ENCODE results near the gene PRELID1. TPM values are rescaled to one million over a fixed set of nuclear protein-coding genes. Genes with fewer than 3 reads are reported as not detected.
A peak's percentile ranks its signal among the peaks of the same experiment; 100 is the strongest.

PRELID1 gene
- total RNA-seq, 2 donors from 2014 or later, result 42.2 to 54.0 TPM

- no peak for ATAC-seq (ENCODE audit: insufficient number of reproducible peaks, low FRiP score, low read depth)
- Histone ChIP-seq H3K4me3 (no peak overlapping the region), H3K27ac (no peak overlapping the region), H3K4me1 (ENCODE audit: control insufficient read depth in 1 of 2, low read depth in 2 of 2) (no peaks in the 10 kb centered on the region), H3K9me3 (no peaks in the 10 kb centered on the region), H3K36me3 (peaks cover 2% of the 10 kb centered on the region), H3K27me3 (replicated peaks; ENCODE audit: insufficient read depth) (no peaks in the 10 kb centered on the region)
- DNase-seq (ENCODE audit: low spot score), result no peak
- no peak for TF ChIP-seq CTCF (IDR thresholded peaks at IDR 0.05)
Observed at GRCh38 chr5:177319913-177320588, 16.5 kb downstream of the PRELID1 start.

GRCh38 chr5:177320879-177321278 is 17.3 kb downstream of the PRELID1 start:
- no peaks in the 10 kb centered on the region for H3K4me1 ChIP-seq (ENCODE audit: control insufficient read depth in 1 of 2, low read depth in 2 of 2)
- H3K27me3 ChIP-seq (replicated peaks; ENCODE audit: insufficient read depth), result no peaks in the 10 kb centered on the region
- H3K9me3 ChIP-seq, result no peaks in the 10 kb centered on the region
- peak; percentile 27 for ATAC-seq (ENCODE audit: insufficient number of reproducible peaks, low FRiP score, low read depth)
- H3K27ac ChIP-seq, result no peak overlapping the region
- no peak for DNase-seq (ENCODE audit: low spot score)
- peaks cover 2% of the 10 kb centered on the region for H3K36me3 ChIP-seq
- H3K4me3 ChIP-seq, result no peak overlapping the region
- TF ChIP-seq CTCF (IDR thresholded peaks at IDR 0.05), result no peak

GRCh38 chr5:177325868-177326381 is 22.3 kb downstream of the PRELID1 start:
- H3K4me3 ChIP-seq, result no peak overlapping the region
- no peak for DNase-seq (ENCODE audit: low spot score)
- no peak for ATAC-seq (ENCODE audit: insufficient number of reproducible peaks, low FRiP score, low read depth)
- no peaks in the 10 kb centered on the region for H3K27me3 ChIP-seq (replicated peaks; ENCODE audit: insufficient read depth)
- no peaks in the 10 kb centered on the region for H3K4me1 ChIP-seq (ENCODE audit: control insufficient read depth in 1 of 2, low read depth in 2 of 2)
- no peaks in the 10 kb centered on the region for H3K9me3 ChIP-seq
- peaks cover 12% of the 10 kb centered on the region for H3K36me3 ChIP-seq
- H3K27ac ChIP-seq, result no peak overlapping the region
- no peak for TF ChIP-seq CTCF (IDR thresholded peaks at IDR 0.05)

- H3K27me3 ChIP-seq (replicated peaks; ENCODE audit: insufficient read depth), result no peaks in the 10 kb centered on the region
- H3K9me3 ChIP-seq, result no peaks in the 10 kb centered on the region
- no peak for TF ChIP-seq CTCF (IDR thresholded peaks at IDR 0.05)
- DNase-seq (ENCODE audit: low spot score), result no peak
- no peaks in the 10 kb centered on the region for H3K4me1 ChIP-seq (ENCODE audit: control insufficient read depth in 1 of 2, low read depth in 2 of 2)
- peak overlapping the region in 1 of 2 donors; percentile 52 for H3K27ac ChIP-seq
- no peak for ATAC-seq (ENCODE audit: insufficient number of reproducible peaks, low FRiP score, low read depth)
- H3K4me3 ChIP-seq, result no peak overlapping the region
- H3K36me3 ChIP-seq, result peaks cover 23% of the 10 kb centered on the region
Observed at GRCh38 chr5:177327539-177328522, 24.2 kb downstream of the PRELID1 start.

Measured in thoracic aorta (tissue), 2 donors.